Endothelial cell (in vitro differentiated cells): Measurements from ENCODE around the gene WASF1. TPM values are rescaled to one million over a fixed set of nuclear protein-coding genes. Genes with fewer than 3 reads are reported as not detected.
A peak's percentile ranks its signal among the peaks of the same experiment; 100 is the strongest.

Experiments
- DNase-seq: peaks from one replicate; pipeline ENCODE4 v3.0.0; 2021; ENCODE audit warnings: low spot score
- H3K27ac Mint-ChIP-seq: one replicate; pipeline ENCODE4 v1.8.0; 2021; ENCODE audit warnings: mixed read lengths, inconsistent platforms; ENCODE audit not compliant: unreplicated experiment
- H3K27me3 Mint-ChIP-seq: one replicate; pipeline ENCODE4 v1.8.0; 2021; ENCODE audit warnings: mild to moderate bottlenecking, moderate library complexity, mixed read lengths, inconsistent platforms; ENCODE audit not compliant: unreplicated experiment
- H3K36me3 Mint-ChIP-seq: one replicate; pipeline ENCODE4 v1.8.0; 2021; ENCODE audit warnings: mild to moderate bottlenecking, low read depth, mixed read lengths, inconsistent platforms; ENCODE audit not compliant: unreplicated experiment
- H3K4me1 Mint-ChIP-seq: one replicate; pipeline ENCODE4 v1.8.0; 2021; ENCODE audit warnings: mild to moderate bottlenecking, mixed read lengths, inconsistent platforms; ENCODE audit not compliant: unreplicated experiment
- H3K4me3 Mint-ChIP-seq: one replicate; pipeline ENCODE4 v1.8.0; 2021; ENCODE audit warnings: mild to moderate bottlenecking, mixed read lengths, inconsistent platforms; ENCODE audit not compliant: unreplicated experiment
- H3K9me3 Mint-ChIP-seq: one replicate; pipeline ENCODE4 v1.8.0; 2021; ENCODE audit warnings: mixed read lengths, inconsistent platforms; ENCODE audit not compliant: unreplicated experiment
- total RNA-seq: library from RNA; stranded (reverse); fragmentation: NEBNext Ultra II Directional; extraction: Animal tissue kit (Norgen Biotek cat#: 25700); gene quantifications from one replicate; pipeline ENCODE4 v1.2.1, GENCODE V29; 2021; ENCODE audit not compliant: unreplicated experiment
- TF ChIP-seq, protein P1 (sequence below): fragments of 200-600 bp; sonication (generic); IDR thresholded peaks from one replicate; pipeline ENCODE4 v1.5.0; 2021; ENCODE audit warnings: antibody characterized with exemption; ENCODE audit not compliant: unreplicated experiment

The WASF1 gene
- total RNA-seq, 1 donor from 2014 or later, result 110 TPM

GRCh38 chr6:110095935-110096334, 83.5 kb downstream of the WASF1 start:
- DNase-seq, result no peak
- peaks cover 26% of the 10 kb centered on the region for H3K36me3 Mint-ChIP-seq
- peaks cover 1% of the 10 kb centered on the region for H3K27me3 Mint-ChIP-seq
- H3K4me1 Mint-ChIP-seq, result peaks cover 57% of the 10 kb centered on the region
- TF ChIP-seq, protein P1, sequence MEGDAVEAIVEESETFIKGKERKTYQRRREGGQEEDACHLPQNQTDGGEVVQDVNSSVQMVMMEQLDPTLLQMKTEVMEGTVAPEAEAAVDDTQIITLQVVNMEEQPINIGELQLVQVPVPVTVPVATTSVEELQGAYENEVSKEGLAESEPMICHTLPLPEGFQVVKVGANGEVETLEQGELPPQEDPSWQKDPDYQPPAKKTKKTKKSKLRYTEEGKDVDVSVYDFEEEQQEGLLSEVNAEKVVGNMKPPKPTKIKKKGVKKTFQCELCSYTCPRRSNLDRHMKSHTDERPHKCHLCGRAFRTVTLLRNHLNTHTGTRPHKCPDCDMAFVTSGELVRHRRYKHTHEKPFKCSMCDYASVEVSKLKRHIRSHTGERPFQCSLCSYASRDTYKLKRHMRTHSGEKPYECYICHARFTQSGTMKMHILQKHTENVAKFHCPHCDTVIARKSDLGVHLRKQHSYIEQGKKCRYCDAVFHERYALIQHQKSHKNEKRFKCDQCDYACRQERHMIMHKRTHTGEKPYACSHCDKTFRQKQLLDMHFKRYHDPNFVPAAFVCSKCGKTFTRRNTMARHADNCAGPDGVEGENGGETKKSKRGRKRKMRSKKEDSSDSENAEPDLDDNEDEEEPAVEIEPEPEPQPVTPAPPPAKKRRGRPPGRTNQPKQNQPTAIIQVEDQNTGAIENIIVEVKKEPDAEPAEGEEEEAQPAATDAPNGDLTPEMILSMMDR, result no peak
- H3K4me3 Mint-ChIP-seq, result no peak overlapping the region
- H3K27ac Mint-ChIP-seq, result peak overlapping the region; percentile 96
- H3K9me3 Mint-ChIP-seq, result no peaks in the 10 kb centered on the region

DNA sequence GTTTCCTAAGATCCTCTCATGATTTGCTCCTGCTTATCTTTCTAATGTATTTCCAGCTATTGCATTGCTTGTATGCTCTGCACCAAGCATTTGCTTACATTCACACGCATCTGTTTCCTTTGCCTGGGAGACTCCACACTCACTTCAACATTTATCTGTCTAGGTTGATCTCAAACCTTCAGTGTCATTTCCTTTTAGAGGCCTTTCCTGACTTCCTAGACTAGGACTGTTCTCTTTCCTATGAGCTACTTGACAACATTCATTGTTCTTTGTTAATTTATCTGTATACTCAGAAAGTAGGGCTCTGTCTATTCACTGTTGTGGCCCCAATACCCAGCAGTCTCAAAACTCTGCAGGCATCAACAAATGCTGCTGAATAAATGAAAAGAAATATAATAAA, 84.4 kb downstream of the WASF1 start:
- peaks cover 19% of the 10 kb centered on the region for H3K36me3 Mint-ChIP-seq
- H3K27ac Mint-ChIP-seq, result peak overlapping the region; percentile 97
- no peaks in the 10 kb centered on the region for H3K9me3 Mint-ChIP-seq
- peaks cover 1% of the 10 kb centered on the region for H3K27me3 Mint-ChIP-seq
- H3K4me1 Mint-ChIP-seq, result peaks cover 61% of the 10 kb centered on the region
- peak overlapping the region; percentile 1 for H3K4me3 Mint-ChIP-seq
- DNase-seq, result no peak
- TF ChIP-seq, protein P1, result no peak

- Mint-ChIP-seq H3K4me1 (peaks cover 66% of the 10 kb centered on the region), H3K9me3 (no peaks in the 10 kb centered on the region), H3K36me3 (peaks cover 13% of the 10 kb centered on the region), H3K27me3 (peaks cover 1% of the 10 kb centered on the region), H3K4me3 (peak overlapping the region; percentile 2), H3K27ac (peak overlapping the region; percentile 97)
- no peak for DNase-seq
- TF ChIP-seq, protein P1, result no peak
Measured at GRCh38 chr6:110093981-110094380, 85.5 kb downstream of the WASF1 start.

DNA sequence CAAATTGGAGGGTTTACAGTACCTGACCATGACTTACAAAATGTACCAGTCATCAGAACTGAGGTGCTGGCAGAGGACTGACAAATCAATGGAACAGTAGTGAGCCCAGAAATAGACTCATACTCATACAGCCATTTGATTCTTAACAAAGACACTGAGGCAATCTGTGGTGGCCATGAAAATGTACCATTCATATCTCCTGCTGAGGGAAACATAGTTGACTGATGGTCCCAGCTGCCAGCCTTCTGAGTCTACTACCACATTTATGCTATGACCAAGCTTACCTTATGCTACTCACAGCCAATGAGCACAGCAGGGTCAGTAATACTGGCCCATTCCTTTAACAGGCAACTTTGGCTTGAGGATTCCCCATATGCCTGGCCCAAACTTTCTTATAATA, 88.6 kb downstream of the WASF1 start:
- H3K9me3 Mint-ChIP-seq, result no peaks in the 10 kb centered on the region
- TF ChIP-seq, protein P1, result no peak

GRCh38 chr6:110089323-110089722, 90.1 kb downstream of the WASF1 start:
- H3K4me3 Mint-ChIP-seq, result no peak overlapping the region

More for the DNA sequence above, 88.6 kb downstream of the WASF1 start:
- peaks cover 1% of the 10 kb centered on the region for H3K27me3 Mint-ChIP-seq
- H3K27ac Mint-ChIP-seq, result peak overlapping the region; percentile 20
- peaks cover 7% of the 10 kb centered on the region for H3K36me3 Mint-ChIP-seq
- no peak overlapping the region for H3K4me3 Mint-ChIP-seq
- peaks cover 42% of the 10 kb centered on the region for H3K4me1 Mint-ChIP-seq
- DNase-seq, result no peak

More at GRCh38 chr6:110089323-110089722, 90.1 kb downstream of the WASF1 start:
- Mint-ChIP-seq H3K9me3 (no peaks in the 10 kb centered on the region), H3K4me1 (peaks cover 40% of the 10 kb centered on the region), H3K27ac (peak overlapping the region; percentile 5), H3K27me3 (peaks cover 1% of the 10 kb centered on the region), H3K36me3 (peaks cover 7% of the 10 kb centered on the region)
- no peak for DNase-seq
- TF ChIP-seq, protein P1, result no peak
